Measurements from ENCODE around the gene ZNF740. TPM values are rescaled to one million over a fixed set of nuclear protein-coding genes. Genes with fewer than 3 reads are reported as not detected.

Gene ZNF740
- total RNA-seq, 1 experiment from 2014 or later: 19.4 TPM

- DNase-seq (ENCODE audit: low spot score): peak; percentile 53
- in situ Hi-C loops (cut with HindIII; ENCODE audit: low sequenced_read_pairs): no loop called here
Observed at GRCh38 chr12:53221203-53222080, 40.9 kb downstream of the ZNF740 start.

- in situ Hi-C loops (cut with HindIII; ENCODE audit: low sequenced_read_pairs): no loop called here
Observed at GRCh38 chr12:53222170-53222721, 41.7 kb downstream of the ZNF740 start.

GRCh38 chr12:53222806-53223261 lies 42.3 kb downstream of the ZNF740 start:
- in situ Hi-C loops (cut with HindIII; ENCODE audit: low sequenced_read_pairs): no loop called here

More at GRCh38 chr12:53222170-53222721, 41.7 kb downstream of the ZNF740 start:
- no peak for DNase-seq (ENCODE audit: low spot score)

GRCh38 chr12:53223389-53224060 lies 43.0 kb downstream of the ZNF740 start:
- in situ Hi-C loops (cut with HindIII; ENCODE audit: low sequenced_read_pairs): no loop called here
- no peak for DNase-seq (ENCODE audit: low spot score)

More at GRCh38 chr12:53222806-53223261, 42.3 kb downstream of the ZNF740 start:
- DNase-seq (ENCODE audit: low spot score): no peak

GRCh38 chr12:53224061-53224896 lies 43.8 kb downstream of the ZNF740 start:
- peak; percentile 81 for DNase-seq (ENCODE audit: low spot score)
- in situ Hi-C loops (cut with HindIII; ENCODE audit: low sequenced_read_pairs): no loop called here

GRCh38 chr12:53224897-53225634 lies 44.5 kb downstream of the ZNF740 start:
- in situ Hi-C loops (cut with HindIII; ENCODE audit: low sequenced_read_pairs): no loop called here
- DNase-seq (ENCODE audit: low spot score): peak; percentile 50

- in situ Hi-C loops (cut with HindIII; ENCODE audit: low sequenced_read_pairs): no loop called here
- peak; percentile 71 for DNase-seq (ENCODE audit: low spot score)
Observed at GRCh38 chr12:53225635-53226424, 45.3 kb downstream of the ZNF740 start.

GRCh38 chr12:53226815-53227214 lies 46.3 kb downstream of the ZNF740 start:
- in situ Hi-C loops (cut with HindIII; ENCODE audit: low sequenced_read_pairs): no loop called here
- no peak for DNase-seq (ENCODE audit: low spot score)

- DNase-seq (ENCODE audit: low spot score): no peak
- in situ Hi-C loops (cut with HindIII; ENCODE audit: low sequenced_read_pairs): no loop called here
Observed at GRCh38 chr12:53227341-53227740, 46.8 kb downstream of the ZNF740 start.

- in situ Hi-C loops (cut with HindIII; ENCODE audit: low sequenced_read_pairs): no loop called here
- no peak for DNase-seq (ENCODE audit: low spot score)
Observed at GRCh38 chr12:53227836-53228235, 47.3 kb downstream of the ZNF740 start.

GRCh38 chr12:53229454-53229853 lies 48.9 kb downstream of the ZNF740 start:
- in situ Hi-C loops (cut with HindIII; ENCODE audit: low sequenced_read_pairs): no loop called here
- DNase-seq (ENCODE audit: low spot score): no peak

- DNase-seq (ENCODE audit: low spot score): no peak
Observed at GRCh38 chr12:53230108-53230845, 49.8 kb downstream of the ZNF740 start.

GRCh38 chr12:53231671-53231920 lies 51.1 kb downstream of the ZNF740 start:
- no peak for DNase-seq (ENCODE audit: low spot score)
- in situ Hi-C loops (cut with HindIII; ENCODE audit: low sequenced_read_pairs): no loop called here

More at GRCh38 chr12:53230108-53230845, 49.8 kb downstream of the ZNF740 start:
- in situ Hi-C loops (cut with HindIII; ENCODE audit: low sequenced_read_pairs): no loop called here

- in situ Hi-C loops (cut with HindIII; ENCODE audit: low sequenced_read_pairs): no loop called here
- peak; percentile 75 for DNase-seq (ENCODE audit: low spot score)
Observed at GRCh38 chr12:53231921-53232645, 51.6 kb downstream of the ZNF740 start, which contains the start of gene RARG. Gene RARG (minus strand): TSS chr12:53232209. CDS start chr12:53227545, 4,664 bp downstream.

- peak; percentile 76 for DNase-seq (ENCODE audit: low spot score)
- in situ Hi-C loops (cut with HindIII; ENCODE audit: low sequenced_read_pairs): no loop called here
Observed at GRCh38 chr12:53232646-53233461, 52.3 kb downstream of the ZNF740 start.

- in situ Hi-C loops (cut with HindIII; ENCODE audit: low sequenced_read_pairs): no loop called here
- no peak for DNase-seq (ENCODE audit: low spot score)
Observed at GRCh38 chr12:53233671-53234121, 53.2 kb downstream of the ZNF740 start.
